ENCODE data around the gene ZC3HAV1. TPM values are rescaled to one million over a fixed set of nuclear protein-coding genes. Genes with fewer than 3 reads are reported as not detected.

Gene ZC3HAV1
- total and polyA plus RNA-seq, 9 of the 15 experiments (the other 6 are each of a cell fraction or from before 2014, with no cell fraction given): 11.9 to 40.5 (median 23.9) TPM

DNA sequence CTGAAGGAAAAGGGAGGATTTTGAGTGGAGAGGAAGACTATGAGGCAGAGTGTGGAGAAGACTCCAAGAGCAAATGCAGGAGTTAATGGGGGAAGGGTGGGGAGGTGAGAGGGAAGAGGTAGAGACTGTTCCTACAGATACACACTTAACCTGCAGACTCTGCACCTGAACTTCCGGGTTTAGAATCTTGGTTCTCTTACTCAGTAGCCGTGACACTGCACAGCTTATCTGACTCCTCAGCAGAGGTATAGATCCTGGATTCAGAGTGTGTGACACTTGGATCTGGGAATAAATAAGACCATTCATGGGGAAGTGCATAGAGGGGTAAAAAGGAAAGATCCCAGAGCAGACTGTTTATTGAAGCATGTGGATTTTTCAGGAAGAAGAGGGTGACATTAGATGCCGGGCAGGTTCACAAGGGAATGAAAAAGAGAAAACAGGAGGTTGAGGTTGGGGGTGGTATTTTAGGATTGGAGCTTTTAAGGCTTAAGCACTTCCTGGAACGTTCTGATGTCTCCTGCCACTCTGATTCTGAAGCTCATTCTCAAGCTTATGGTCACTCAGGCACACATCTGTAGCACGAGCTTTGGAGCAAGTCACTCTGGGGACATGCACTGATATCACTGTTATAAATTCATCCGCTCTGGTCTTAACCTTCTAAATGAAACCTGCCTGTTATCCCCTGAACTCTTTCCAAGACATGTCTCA, 68.0 kb downstream of the ZC3HAV1 start (continued):
- TF ChIP-seq, protein P1, sequence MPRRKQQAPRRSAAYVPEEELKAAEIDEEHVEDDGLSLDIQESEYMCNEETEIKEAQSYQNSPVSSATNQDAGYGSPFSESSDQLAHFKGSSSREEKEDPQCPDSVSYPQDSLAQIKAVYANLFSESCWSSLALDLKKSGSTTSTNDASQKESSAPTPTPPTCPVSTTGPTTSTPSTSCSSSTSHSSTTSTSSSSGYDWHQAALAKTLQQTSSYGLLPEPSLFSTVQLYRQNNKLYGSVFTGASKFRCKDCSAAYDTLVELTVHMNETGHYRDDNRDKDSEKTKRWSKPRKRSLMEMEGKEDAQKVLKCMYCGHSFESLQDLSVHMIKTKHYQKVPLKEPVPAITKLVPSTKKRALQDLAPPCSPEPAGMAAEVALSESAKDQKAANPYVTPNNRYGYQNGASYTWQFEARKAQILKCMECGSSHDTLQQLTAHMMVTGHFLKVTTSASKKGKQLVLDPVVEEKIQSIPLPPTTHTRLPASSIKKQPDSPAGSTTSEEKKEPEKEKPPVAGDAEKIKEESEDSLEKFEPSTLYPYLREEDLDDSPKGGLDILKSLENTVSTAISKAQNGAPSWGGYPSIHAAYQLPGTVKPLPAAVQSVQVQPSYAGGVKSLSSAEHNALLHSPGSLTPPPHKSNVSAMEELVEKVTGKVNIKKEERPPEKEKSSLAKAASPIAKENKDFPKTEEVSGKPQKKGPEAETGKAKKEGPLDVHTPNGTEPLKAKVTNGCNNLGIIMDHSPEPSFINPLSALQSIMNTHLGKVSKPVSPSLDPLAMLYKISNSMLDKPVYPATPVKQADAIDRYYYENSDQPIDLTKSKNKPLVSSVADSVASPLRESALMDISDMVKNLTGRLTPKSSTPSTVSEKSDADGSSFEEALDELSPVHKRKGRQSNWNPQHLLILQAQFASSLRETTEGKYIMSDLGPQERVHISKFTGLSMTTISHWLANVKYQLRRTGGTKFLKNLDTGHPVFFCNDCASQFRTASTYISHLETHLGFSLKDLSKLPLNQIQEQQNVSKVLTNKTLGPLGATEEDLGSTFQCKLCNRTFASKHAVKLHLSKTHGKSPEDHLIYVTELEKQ (CRISPR knock-in tag; IDR thresholded peaks at IDR 0.05): no peak
- no peak for TF ChIP-seq ESRRB (CRISPR knock-in tag; IDR thresholded peaks at IDR 0.05; ENCODE audit: borderline replicate concordance)
- TF ChIP-seq, protein P2, sequence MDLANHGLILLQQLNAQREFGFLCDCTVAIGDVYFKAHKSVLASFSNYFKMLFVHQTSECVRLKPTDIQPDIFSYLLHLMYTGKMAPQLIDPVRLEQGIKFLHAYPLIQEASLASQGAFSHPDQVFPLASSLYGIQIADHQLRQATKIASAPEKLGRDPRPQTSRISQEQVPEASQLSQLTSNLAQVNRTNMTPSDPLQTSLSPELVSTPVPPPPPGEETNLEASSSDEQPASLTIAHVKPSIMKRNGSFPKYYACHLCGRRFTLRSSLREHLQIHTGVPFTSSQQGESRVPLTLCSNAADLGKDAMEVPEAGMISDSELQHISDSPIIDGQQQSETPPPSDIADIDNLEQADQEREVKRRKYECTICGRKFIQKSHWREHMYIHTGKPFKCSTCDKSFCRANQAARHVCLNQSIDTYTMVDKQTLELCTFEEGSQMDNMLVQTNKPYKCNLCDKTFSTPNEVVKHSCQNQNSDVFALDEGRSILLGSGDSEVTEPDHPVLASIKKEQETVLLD (IDR thresholded peaks at IDR 0.05): peak; percentile 13; the same call in 1 of the 2 replicates
- TF ChIP-seq MTA2 (IDR thresholded peaks at IDR 0.05; ENCODE audit: low read depth): no peak
- TF ChIP-seq MAFG (tag; conservative IDR thresholded peaks at IDR 0.05): no peak
- no peak for TF ChIP-seq NR2C1 (IDR thresholded peaks at IDR 0.05)
- no peak for TF ChIP-seq NR2C1 (tag; IDR thresholded peaks at IDR 0.05)
- TF ChIP-seq, protein P3, sequence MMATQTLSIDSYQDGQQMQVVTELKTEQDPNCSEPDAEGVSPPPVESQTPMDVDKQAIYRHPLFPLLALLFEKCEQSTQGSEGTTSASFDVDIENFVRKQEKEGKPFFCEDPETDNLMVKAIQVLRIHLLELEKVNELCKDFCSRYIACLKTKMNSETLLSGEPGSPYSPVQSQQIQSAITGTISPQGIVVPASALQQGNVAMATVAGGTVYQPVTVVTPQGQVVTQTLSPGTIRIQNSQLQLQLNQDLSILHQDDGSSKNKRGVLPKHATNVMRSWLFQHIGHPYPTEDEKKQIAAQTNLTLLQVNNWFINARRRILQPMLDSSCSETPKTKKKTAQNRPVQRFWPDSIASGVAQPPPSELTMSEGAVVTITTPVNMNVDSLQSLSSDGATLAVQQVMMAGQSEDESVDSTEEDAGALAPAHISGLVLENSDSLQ (IDR thresholded peaks at IDR 0.05): no peak
- TF ChIP-seq RFX5 (IDR thresholded peaks at IDR 0.05; ENCODE audit: low read depth, low read length): no peak
- no peak for TF ChIP-seq HNRNPL (IDR thresholded peaks at IDR 0.05; ENCODE audit: low read depth, low read length)
- TF ChIP-seq ZC3H4 (CRISPR knock-in tag; IDR thresholded peaks at IDR 0.05; ENCODE audit: borderline replicate concordance): no peak
- TF ChIP-seq PURB (CRISPR knock-in tag; IDR thresholded peaks at IDR 0.05; ENCODE audit: low read depth): no peak
- no peak for TF ChIP-seq MYBL2 (IDR thresholded peaks at IDR 0.05; ENCODE audit: low read depth)
- no peak for TF ChIP-seq MYBL2 (CRISPR knock-in tag; IDR thresholded peaks at IDR 0.05; ENCODE audit: borderline replicate concordance)
- TF ChIP-seq, protein P4, sequence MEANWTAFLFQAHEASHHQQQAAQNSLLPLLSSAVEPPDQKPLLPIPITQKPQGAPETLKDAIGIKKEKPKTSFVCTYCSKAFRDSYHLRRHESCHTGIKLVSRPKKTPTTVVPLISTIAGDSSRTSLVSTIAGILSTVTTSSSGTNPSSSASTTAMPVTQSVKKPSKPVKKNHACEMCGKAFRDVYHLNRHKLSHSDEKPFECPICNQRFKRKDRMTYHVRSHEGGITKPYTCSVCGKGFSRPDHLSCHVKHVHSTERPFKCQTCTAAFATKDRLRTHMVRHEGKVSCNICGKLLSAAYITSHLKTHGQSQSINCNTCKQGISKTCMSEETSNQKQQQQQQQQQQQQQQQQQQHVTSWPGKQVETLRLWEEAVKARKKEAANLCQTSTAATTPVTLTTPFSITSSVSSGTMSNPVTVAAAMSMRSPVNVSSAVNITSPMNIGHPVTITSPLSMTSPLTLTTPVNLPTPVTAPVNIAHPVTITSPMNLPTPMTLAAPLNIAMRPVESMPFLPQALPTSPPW (CRISPR knock-in tag; IDR thresholded peaks at IDR 0.05): no peak
- no peak for TF ChIP-seq HIVEP1 (CRISPR knock-in tag; IDR thresholded peaks at IDR 0.05)
- TF ChIP-seq PTRF (tag; IDR thresholded peaks at IDR 0.05): 0 out of 2 replicates have a peak, but pooled peaks have one; percentile 12
- TF ChIP-seq SMARCA5 (IDR thresholded peaks at IDR 0.05): no peak
- peak; percentile 82 for TF ChIP-seq ELF1 (tag; IDR thresholded peaks at IDR 0.05)
- no peak for TF ChIP-seq NBN (IDR thresholded peaks at IDR 0.05; ENCODE audit: low read depth)
- TF ChIP-seq, protein P5, sequence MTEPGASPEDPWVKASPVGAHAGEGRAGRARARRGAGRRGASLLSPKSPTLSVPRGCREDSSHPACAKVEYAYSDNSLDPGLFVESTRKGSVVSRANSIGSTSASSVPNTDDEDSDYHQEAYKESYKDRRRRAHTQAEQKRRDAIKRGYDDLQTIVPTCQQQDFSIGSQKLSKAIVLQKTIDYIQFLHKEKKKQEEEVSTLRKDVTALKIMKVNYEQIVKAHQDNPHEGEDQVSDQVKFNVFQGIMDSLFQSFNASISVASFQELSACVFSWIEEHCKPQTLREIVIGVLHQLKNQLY (CRISPR knock-in tag; conservative IDR thresholded peaks at IDR 0.05): no peak

All from K562 (cell line).